Testis (tissue), 3 donors: Measurements from ENCODE around the gene MPRIP. TPM values are rescaled to one million over a fixed set of nuclear protein-coding genes. Genes with fewer than 3 reads are reported as not detected.

Experiments
- DNase-seq: peaks from one replicate; pipeline ENCODE4 v3.0.0-alpha.2; 2019
- H3K27ac ChIP-seq, 2 donors: fragments of 200-600 bp; sonication (generic); one replicate each; pipeline ENCODE4 v1.5.1; 2019
- H3K27me3 ChIP-seq: fragments of 200-600 bp; sonication (generic); one replicate; pipeline ENCODE4 v1.5.1; 2019
- H3K36me3 ChIP-seq: fragments of 200-600 bp; sonication (generic); one replicate; pipeline ENCODE4 v1.5.1; 2017; ENCODE audit warnings: low read depth; ENCODE audit errors: missing control alignments
- H3K4me1 ChIP-seq: fragments of 200-600 bp; sonication (generic); one replicate; pipeline ENCODE4 v1.5.1; 2019
- H3K4me3 ChIP-seq, 2 donors: fragments of 200-600 bp; sonication (generic); one replicate each; pipeline ENCODE4 v1.5.1; 2017 to 2019
- H3K9me3 ChIP-seq: fragments of 200-600 bp; sonication (generic); one replicate; pipeline ENCODE4 v1.5.1; 2017
- CTCF ChIP-seq, 3 experiments: fragments of 450-650 bp in 2 of 3; fragments of 200-600 bp in 1 of 3; sonication (generic) in 1 of 3; IDR thresholded peaks; one replicate each; pipeline ENCODE4 v1.5.1; 2016 to 2019; ENCODE audit warnings: antibody characterized with exemption in 3 of 3, mild to moderate bottlenecking in 2 of 3, moderate library complexity in 1 of 3
- POLR2A ChIP-seq: fragments of 450-650 bp; IDR thresholded peaks from one replicate; pipeline ENCODE4 v1.6.1; 2017; ENCODE audit warnings: antibody characterized with exemption, mild to moderate bottlenecking, moderate library complexity
- WGBS, 2 donors: methylation state at CpG; one replicate each; pipeline ENCODE4 v1.1.5; 2018; 5-methylcytosine and 5-hydroxymethylcytosine counted together
- intact Hi-C: fragments of 100-400 bp; cut with DNase I; formaldehyde crosslinking; loops from one replicate; pipeline ENCODE4 v1.15.1; 2023; ENCODE audit warnings: low total_unique reads
- polyA plus RNA-seq: library from polyadenylated mRNA; stranded (reverse); fragments of 350-450 nt; fragmentation: Illumina TruSeq; extraction: RNeasy Lipid Tissue Mini Kit (QIAGEN cat#74804); gene quantifications from one replicate; pipeline ENCODE4 v1.2.3, GENCODE V29; 2014; ENCODE audit warnings: low read depth, low replicate concordance; ENCODE audit not compliant: insufficient read depth
- total RNA-seq, 2 donors: library from RNA; depleted of rRNA; stranded (reverse); fragments of >200 nt; gene quantifications; one replicate each; pipeline ENCODE4 v1.2.3, GENCODE V29; 2016

Gene MPRIP
- total and polyA plus RNA-seq, 3 donors from 2014 or later: 191 to 337 (median 304) TPM

DNA sequence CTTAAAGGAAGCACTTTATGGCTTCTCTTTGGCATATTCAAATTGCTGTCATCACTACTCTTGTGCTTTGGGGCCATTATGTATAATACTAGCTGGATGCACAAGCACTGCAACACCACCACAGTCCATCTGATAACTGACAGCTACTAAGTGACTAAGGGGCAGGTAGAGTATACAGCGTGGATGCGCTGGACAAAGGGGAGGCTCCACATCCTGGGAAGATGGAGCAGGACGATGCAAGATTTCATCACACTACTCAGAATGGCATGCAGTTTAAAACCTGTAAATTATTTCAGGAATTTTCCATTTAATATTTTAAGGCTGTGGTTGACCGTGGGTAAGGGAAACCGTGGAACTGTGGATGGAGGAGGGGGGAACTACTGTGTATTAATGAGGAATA, 25.0 kb downstream of the MPRIP start:
- WGBS, 2 donors: 84 to 91% methylated on average over 5 of the region's 5 CpGs
- peaks cover 23% of the 10 kb centered on the region for H3K4me1 ChIP-seq
- H3K36me3 ChIP-seq: no peaks in the 10 kb centered on the region
- H3K27me3 ChIP-seq: no peaks in the 10 kb centered on the region
- no peak overlapping the region for H3K27ac ChIP-seq
- no peak for DNase-seq
- no peaks in the 10 kb centered on the region for H3K9me3 ChIP-seq
- no peak overlapping the region for H3K4me3 ChIP-seq
- intact Hi-C loops: no loop called here
- TF ChIP-seq POLR2A (no peak), CTCF (IDR thresholded peaks at IDR 0.05) (no peak)

DNA sequence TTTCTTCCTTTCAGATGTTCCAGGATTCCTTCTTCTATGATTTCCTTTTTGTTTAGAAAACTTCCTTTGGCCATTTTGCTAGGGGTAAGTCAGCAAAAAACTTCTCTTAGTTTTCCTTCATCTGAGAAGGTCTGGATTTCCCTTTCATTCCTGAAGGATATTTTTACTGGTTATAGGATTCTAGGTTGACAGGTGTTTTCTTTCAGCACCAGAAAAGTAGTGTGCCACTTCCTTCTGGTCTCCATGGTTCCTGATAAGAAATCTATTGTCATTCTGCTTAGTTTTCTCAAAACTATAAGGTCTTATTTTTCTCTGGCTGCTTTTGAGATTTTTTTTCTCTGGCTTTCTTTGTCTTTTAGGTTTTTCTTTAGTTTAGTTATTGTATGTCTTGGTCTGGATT, 27.6 kb downstream of the MPRIP start:
- peaks cover 11% of the 10 kb centered on the region for H3K4me1 ChIP-seq
- no peaks in the 10 kb centered on the region for H3K9me3 ChIP-seq

GRCh38 chr17:17070931-17071330, 28.7 kb downstream of the MPRIP start:
- H3K4me3 ChIP-seq: no peak overlapping the region
- H3K4me1 ChIP-seq: peaks cover 21% of the 10 kb centered on the region
- H3K36me3 ChIP-seq: no peaks in the 10 kb centered on the region
- DNase-seq: no peak
- no peak overlapping the region for H3K27ac ChIP-seq
- intact Hi-C loops: no loop called here
- no peaks in the 10 kb centered on the region for H3K27me3 ChIP-seq
- WGBS, 2 donors: 69 to 74% methylated on average over 5 of the region's 5 CpGs
- TF ChIP-seq POLR2A (no peak), CTCF (IDR thresholded peaks at IDR 0.05) (no peak)
- H3K9me3 ChIP-seq: no peaks in the 10 kb centered on the region

More for the DNA sequence above, 27.6 kb downstream of the MPRIP start:
- Histone ChIP-seq H3K27ac (no peak overlapping the region), H3K36me3 (no peaks in the 10 kb centered on the region), H3K4me3 (no peak overlapping the region), H3K27me3 (no peaks in the 10 kb centered on the region)
- no peak for TF ChIP-seq CTCF (IDR thresholded peaks at IDR 0.05)
- no peak for TF ChIP-seq POLR2A
- no peak for DNase-seq
- intact Hi-C loops: no loop called here

DNA sequence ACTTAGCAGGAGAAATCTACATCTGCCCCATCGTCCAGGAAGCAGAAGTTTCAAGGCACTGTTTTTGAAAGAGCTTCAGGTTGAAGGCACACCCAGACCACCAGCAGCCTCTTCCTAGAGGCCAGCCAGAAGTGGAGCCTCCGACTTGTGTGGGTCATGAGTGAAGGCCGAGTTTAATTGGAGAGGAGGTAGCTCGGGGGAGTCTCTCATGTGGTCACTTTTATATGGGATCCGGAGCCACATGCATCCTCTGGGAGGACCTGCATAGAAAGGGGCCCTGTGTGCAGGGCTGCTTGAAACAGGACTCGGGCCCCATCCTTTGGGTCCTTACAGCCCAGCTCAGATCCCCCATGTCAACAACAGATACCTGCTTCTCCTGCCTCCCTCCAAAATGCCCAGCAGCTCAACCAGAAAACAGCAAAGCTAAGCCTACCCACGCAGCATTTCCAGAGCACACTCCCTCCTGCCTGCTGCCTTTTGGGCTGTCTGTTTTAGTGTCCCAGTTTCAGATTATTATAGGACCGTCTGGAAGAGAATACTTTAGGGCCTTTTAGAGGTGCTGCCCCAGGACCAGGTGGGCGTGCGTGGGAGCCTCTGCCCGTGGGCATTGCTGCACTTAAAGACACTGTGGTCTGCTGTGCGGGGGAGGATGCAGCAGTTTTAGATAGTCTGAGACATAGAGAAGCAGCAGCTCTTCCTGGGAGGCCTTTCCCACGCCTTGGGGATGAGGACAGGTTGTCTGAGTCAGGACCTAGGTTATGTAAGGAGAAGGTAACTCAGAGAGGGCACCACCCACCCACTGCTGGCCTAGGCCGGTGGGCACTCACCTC, 29.5 kb downstream of the MPRIP start:
- Histone ChIP-seq H3K4me1 (peaks cover 23% of the 10 kb centered on the region), H3K27ac (no peak overlapping the region), H3K27me3 (no peaks in the 10 kb centered on the region), H3K36me3 (no peaks in the 10 kb centered on the region), H3K4me3 (no peak overlapping the region), H3K9me3 (no peaks in the 10 kb centered on the region)
- intact Hi-C loops: no loop called here
- DNase-seq: no peak
- TF ChIP-seq CTCF (IDR thresholded peaks at IDR 0.05): no peak
- no peak for TF ChIP-seq POLR2A
- WGBS, 2 donors: 54 to 63% methylated on average over 10 to 14 of the region's 14 CpGs

DNA sequence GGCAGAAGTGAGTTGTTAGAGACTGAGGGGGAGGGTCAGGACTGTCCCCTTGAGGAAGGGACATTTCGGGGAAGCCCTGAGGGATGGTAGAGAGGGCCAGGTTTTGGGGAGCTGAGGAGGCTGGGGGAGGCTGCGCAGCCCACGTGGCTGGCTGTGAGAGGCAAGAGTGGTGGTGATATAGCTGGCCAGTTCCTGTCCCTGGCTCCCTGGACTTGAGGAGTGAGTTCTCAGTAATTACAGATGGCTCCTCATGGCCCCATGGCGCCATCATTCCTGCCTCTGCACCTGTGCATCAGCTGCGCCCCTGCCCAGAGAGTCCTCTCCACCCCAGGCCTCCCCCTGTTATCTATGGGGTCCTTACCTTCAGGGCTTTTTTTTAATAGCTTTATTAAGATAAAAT, 30.3 kb downstream of the MPRIP start:
- WGBS, 2 donors: 93 to 94% methylated on average over 5 of the region's 5 CpGs
- Histone ChIP-seq H3K9me3 (no peaks in the 10 kb centered on the region), H3K4me1 (peaks cover 23% of the 10 kb centered on the region), H3K4me3 (no peak overlapping the region), H3K27ac (no peak overlapping the region), H3K36me3 (no peaks in the 10 kb centered on the region), H3K27me3 (no peaks in the 10 kb centered on the region)
- intact Hi-C loops: no loop called here
- TF ChIP-seq POLR2A (no peak), CTCF (IDR thresholded peaks at IDR 0.05) (no peak)
- DNase-seq: no peak
